Stimulated activated CD4-positive, alpha-beta T cell treated with anti-CD3 and anti-CD28 coated beads, Interleukin-1b, Interleukin-23, amount 100 ng/mL, for 4 hours (primary cell): ENCODE measurements around the gene DHX34.
"Not testable (repeated sequence)": the region's sequence is repeated elsewhere in the genome, so short reads cannot be mapped to it uniquely, and the experiment has no call there.

Experiments used
- DNase-seq, 2 donors: peaks; one replicate each; pipeline ENCODE4 v3.0.0-alpha.2; 2020; ENCODE audit warnings: low read depth in 2 of 2

The DHX34 gene

DNA sequence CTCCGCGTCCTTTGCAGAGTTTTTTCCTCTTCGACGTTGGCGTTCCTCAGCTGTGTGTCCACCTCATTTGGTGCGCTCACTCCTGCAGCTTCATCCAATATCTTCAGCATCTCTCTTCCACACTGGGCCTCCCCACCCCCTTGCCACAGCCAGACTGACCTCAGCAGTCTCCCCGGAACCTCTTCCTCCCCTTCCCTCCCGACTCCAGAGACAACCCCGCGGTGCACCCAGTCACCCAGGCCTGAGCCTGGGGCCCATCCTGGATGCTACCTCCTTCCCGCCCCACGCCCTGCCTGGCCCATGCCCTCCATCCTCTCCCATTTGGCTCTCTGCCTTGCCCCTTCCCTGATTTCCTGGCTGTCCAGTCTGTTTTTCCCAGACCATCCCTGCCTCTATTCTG lies 25.2 kb upstream of the DHX34 start:
- DNase-seq, result no peak

DNA sequence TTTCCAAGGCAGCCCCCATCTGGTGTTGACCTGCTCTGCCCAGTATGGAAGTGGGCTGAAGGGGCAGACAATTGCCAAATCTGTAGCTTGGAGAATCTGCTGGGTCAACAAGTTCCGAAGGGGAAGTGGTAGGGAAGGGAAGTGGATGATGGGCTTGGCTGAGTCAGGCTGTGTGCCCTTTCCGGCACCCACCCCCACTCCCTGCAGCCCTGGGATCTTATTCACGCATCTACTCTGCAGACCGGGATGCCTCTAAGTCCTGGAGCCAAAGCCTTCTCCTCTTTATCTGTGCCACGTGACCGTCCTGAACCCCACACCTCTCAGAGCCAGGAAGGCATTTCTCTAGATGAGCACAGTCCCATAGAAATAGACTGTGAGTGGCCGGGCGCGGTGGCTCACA lies 24.6 kb upstream of the DHX34 start:
- no peak for DNase-seq

DNA sequence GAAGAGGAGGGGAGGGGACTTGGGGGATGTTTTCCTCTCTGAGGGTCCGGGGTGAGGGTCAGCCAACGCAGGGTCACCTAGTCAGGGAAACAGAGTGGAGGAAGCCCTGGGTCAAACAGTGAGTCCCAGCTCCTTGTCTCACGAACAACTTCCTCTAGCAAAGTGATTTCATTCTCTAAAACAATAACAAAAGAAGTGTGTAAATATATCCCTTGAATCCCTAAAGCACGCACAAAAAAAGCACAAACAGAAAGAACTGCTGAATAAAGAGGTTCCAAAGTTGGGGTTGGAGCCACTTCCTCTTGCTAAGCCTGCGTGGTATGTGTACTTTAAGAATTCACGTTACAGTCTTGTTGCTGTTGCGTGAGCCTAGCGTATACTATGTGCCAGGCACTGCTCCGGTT lies 18.6 kb upstream of the DHX34 start:
- no peak for DNase-seq

DNA sequence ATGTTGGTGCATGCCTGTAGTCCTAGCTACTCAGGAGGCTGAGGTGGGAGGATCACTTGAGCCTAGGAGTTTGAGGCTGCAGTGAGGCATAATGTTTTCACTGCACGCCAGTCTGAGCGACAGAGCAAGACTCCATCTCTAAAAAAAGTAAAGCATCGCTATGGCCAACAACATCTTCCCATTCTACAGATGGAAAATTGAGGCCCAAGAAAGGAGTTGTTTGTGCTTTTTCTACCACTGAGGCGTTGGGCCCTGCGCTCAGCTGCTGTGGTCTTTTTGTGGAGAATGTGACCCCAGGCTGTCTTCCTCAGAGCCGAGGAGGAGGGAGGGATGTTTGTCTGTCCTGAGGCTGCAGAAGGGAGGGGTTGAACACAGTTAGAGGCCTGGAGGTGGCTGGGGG lies 17.6 kb upstream of the DHX34 start:
- no peak for DNase-seq

DNA sequence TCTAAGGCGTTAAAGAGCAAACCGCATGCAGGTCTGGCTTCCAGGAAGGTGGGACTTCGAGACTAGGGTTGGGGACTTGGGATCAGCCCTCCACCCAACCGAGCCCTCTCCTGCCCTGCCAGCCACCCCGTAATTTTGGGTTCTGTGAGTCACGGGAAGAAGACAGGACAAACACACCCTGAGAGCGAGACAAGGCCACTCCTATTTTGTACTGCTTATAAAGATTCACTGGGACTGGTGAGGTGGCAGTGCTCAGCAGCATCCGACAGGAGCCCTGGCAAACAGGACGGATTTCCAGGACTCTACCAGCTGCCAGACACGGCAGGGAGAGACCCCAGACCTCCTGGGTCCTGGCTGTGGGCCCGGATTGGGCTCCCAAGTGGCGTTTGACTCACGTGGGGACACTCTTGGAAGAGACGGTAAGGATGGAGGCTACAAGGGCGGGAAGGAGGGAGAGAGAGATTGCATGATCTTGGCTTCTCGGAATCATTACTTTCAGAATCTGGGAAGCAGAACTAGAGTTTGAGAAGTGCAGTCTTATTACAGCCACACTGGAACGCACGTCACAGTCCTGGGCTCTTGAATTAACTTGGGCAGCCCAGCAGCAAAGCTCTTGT lies 17.1 kb upstream of the DHX34 start, which contains the start of gene C5AR2:
Gene C5AR2 (plus strand): TSS at position 245 of the 617 bp plus-strand sequence. CDS start 8,625 bp downstream, outside the sequence.
- no peak for DNase-seq

DNA sequence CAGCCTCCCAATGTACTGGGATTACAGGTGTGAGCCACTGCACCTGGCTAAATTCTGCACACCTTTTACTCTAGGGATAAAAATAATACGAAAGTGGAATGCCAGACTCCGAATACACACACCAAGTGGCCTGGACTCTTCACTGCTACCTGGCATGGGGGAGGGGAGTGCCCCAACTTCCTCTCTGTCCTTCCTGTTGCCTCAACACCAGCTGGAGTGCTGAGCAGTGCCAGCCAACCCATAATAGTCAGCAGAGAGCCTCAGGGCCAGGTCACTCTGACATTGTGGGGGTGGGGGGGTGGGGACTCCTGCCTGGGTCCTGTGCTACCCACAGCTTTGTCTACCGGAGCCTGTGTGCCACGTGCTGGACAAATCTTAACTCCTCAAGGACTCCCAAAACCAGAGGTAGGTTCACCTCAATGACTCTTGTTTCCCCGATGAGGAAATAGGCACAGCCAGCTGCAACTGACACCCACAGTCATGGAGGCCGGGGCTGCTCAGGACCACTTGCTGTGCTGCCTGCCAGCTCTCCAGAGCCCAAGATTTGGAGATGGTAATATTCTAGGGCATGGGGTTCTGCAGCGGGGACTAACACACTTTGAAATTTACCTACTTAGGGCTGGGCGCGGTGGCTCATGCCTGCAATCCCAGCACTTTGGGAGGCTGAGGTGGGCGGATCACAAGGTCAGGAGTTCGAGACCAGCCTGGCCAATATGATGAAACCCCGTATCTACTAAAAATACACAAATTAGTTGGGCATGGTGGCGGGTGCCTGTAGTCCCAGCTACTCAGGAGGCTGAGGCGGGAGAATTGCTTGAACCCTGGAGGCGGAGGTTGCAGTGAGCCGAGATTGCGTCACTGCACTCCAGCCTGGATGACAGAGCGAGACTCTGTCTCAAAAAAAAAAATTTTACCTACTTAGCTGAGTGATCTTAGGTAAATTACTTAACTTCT lies 12.1 kb upstream of the DHX34 start:
- not testable (repeated sequence) for DNase-seq

DNA sequence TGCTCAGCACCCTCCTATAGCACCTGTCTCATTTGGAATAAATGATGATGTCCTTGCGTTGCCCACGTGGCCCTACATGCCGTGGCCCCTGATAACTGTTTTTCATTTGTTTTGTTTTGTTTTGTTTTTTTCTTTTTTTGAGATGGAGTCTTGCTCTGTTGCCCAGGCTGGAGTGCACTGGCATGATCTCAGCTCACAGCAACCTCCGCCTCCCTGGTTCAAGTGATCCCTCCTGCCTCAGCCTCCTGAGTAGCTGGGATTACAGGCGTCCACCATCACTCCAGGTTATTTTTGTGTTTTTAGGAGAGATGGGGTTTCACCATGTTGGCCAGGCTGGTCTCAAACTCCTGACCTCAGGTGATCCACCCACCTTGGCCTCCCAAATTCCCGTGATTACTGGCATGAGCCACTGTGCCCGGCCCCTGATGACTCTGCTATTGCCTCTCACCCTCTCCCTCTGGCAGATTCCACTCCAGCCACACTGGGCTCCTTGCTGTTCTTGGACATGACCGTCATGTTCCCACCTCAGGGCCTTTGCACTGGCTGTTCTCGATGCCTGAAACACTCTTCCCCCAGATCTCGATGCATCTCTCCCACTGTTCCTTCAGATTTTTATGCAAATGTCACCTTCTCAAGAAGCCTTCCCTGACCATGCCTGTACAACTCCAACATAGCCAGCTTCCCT lies 9.8 kb upstream of the DHX34 start:
- no peak for DNase-seq

DNA sequence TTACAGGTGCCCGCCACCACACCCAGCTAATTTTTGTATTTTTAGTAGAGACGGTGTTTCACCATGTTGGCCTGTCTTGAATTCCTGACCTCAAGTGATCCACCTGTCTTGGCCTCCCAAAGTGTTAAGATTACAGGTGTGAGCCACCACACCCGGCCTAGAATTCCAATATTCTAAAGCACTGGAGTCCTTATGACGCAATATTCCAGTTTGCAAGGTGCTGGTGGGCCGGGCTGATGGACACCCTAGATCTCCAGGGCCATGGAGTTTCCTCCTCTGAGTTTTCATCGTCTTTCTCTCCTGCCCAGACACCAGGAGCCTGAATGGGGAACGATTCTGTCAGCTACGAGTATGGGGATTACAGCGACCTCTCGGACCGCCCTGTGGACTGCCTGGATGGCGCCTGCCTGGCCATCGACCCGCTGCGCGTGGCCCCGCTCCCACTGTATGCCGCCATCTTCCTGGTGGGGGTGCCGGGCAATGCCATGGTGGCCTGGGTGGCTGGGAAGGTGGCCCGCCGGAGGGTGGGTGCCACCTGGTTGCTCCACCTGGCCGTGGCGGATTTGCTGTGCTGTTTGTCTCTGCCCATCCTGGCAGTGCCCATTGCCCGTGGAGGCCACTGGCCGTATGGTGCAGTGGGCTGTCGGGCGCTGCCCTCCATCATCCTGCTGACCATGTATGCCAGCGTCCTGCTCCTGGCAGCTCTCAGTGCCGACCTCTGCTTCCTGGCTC lies 8.5 kb upstream of the DHX34 start:
- DNase-seq, result no peak

DNA sequence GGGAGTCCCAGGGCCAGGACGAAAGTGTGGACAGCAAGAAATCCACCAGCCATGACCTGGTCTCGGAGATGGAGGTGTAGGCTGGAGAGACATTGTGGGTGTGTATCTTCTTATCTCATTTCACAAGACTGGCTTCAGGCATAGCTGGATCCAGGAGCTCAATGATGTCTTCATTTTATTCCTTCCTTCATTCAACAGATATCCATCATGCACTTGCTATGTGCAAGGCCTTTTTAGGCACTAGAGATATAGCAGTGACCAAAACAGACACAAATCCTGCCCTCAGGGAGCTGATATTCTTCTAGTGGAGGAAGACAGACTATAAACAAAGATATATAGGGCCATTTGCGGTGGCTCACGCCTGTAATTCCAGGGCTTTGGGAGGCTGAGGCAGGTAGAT lies 7.4 kb upstream of the DHX34 start:
- DNase-seq, result no peak

DNA sequence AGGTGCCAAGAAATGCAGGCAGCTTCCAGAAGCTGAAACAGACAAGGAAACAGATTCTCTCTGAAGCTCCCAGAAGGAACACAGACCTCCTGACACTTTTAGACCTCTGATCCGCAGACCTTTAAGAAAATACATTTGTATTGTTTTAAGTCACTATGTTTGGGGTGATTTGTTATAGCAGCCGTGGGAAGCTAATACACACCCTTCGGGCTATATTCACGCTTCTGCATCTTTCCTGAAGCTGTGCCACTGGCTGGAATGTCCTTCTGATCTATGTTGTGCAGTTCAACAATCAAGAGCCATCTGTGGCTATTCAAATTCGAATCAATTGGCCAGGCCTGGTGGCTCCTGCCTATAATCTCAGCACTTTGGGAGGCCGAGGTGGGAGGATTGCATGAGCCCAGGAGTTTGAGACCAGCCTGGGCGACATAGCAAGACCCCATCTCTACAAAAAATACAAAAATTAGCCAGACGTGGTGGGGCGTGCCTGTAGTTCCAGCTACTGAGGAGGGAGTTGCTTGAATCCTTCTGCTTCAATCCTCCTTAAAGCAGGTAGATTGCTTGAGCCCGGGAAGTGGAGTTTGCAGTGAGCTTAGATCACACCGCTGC lies 5.8 kb upstream of the DHX34 start:
- DNase-seq, result no peak

DNA sequence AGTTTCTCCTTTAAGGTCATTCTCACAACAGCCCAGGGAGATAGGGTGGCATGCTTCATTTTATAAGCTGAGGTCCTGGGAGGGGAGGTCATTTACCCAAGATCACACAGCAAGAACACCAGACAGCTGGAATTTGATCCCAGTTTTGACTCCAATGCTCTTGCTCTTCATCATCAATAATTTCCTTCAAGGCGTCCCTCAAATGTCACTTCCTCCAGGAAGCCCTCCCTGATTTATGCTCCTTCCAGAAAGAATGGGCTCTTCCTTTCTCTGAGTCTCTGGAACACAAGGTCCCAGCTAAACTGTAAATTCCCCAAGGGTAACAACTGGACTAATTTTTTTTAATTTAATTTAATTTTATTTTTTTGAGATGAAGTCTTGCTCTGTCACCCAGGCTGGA lies 4.7 kb upstream of the DHX34 start:
- no peak for DNase-seq

DNA sequence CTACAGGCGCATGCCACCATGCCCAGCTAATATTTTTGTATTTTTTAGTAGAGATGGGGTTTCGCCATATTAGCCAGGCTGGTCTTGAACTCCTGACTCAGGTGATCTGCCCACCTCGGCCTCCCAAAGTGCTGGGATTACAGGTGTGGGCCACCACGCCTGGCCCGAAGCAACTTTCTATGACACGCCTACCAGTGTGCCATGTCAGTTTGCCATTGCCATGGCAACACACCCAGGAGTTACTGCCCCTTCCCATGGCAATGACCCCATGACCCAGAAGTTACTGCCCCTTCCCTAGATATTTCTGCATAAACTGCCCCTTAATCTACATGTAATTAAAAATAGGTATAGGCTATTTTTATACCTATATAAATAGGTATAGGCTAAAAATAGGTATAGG lies 3.1 kb upstream of the DHX34 start:
- DNase-seq, result not testable (repeated sequence)

DNA sequence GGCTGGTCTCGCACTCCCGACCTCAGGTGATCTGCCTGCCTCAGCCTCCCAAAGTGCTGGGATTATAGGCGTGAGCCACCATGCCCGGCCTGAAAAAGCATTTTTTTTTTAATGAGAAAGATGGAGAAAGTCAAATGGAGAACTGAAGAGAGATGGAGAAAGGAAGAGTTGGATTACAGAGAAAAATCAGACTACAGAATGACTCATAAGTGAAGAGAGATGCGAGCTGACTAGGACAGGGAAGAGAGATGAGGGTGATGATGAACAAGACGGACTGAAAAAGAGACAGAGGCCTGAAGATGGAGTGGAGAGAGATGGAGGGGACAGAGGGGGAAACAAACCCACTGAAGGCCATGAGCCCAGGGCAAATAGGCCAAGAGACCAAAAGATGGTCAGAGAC lies 1.5 kb downstream of the DHX34 start:
- DNase-seq, result no peak

DNA sequence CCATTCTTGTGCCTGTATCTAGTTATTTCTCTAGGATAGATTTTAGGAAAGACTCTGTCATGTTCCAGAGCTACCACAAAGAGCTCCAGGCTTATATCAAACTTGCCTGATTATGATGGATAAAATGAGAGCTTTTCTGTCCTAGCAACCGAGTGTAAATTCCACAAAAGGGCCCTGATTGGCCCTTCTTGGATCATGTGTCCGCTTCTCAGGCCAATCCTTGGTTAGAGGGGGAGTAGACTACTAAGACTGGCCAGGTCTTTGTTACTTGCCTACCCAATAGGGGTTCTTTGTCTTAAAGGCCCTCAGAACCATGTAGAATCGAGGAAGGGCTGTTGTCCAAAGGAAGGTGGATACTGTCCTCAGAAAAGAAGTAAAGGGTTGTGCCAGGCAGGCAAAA lies 2.4 kb downstream of the DHX34 start:
- DNase-seq, result no peak

DNA sequence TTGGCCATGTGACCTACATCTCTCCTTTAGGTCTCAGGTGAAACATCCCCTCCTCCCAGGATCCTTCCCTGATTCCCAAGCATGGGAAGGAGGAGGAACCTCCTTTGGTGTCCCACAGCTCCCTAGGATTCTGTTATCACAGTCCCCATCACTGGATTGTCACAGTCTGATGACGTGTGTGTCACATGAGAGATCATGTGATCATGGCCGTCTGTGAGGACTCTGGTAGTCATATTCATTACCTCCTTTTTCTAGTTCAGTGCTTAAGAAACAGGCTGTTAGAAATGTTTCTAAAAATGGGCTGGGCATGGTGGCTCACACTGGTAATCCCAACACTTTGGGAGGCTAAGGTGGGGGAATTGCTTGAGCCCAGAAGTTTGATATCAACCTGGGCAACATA lies 3.0 kb downstream of the DHX34 start:
- DNase-seq, result no peak

DNA sequence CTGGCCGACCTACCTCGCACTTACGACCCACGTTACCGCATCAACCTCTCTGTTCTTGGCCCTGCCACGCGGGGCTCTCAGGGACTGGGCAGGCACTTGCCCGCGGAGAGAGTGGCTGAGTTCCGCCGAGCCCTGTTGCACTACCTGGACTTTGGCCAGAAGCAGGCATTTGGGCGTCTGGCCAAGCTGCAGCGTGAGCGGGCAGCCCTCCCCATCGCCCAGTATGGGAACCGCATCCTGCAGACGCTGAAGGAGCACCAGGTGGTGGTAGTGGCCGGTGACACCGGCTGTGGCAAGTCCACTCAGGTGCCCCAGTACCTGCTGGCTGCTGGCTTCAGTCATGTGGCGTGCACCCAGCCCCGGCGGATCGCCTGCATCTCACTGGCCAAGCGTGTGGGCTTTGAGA lies 4.2 kb downstream of the DHX34 start:
- DNase-seq, result no peak

DNA sequence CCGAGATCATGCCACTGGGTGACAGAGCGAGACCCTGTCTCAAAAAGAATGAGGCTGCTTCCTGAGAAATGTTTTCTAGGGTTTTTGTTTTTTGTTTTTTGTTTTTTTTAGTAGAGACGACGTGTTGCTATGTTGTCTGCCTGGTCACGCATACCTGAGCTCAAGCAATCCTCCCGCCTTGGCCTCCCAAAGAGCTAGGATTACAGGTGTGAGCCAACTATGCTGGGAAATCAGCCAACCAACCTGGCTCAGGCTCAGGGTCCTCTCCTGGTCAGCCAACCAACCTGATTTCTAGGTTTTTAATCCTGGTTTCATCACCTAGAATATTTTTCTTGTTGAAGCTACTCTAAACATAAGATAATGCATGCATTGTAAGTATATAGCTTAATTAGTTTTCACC lies 7.8 kb downstream of the DHX34 start:
- DNase-seq, result no peak

DNA sequence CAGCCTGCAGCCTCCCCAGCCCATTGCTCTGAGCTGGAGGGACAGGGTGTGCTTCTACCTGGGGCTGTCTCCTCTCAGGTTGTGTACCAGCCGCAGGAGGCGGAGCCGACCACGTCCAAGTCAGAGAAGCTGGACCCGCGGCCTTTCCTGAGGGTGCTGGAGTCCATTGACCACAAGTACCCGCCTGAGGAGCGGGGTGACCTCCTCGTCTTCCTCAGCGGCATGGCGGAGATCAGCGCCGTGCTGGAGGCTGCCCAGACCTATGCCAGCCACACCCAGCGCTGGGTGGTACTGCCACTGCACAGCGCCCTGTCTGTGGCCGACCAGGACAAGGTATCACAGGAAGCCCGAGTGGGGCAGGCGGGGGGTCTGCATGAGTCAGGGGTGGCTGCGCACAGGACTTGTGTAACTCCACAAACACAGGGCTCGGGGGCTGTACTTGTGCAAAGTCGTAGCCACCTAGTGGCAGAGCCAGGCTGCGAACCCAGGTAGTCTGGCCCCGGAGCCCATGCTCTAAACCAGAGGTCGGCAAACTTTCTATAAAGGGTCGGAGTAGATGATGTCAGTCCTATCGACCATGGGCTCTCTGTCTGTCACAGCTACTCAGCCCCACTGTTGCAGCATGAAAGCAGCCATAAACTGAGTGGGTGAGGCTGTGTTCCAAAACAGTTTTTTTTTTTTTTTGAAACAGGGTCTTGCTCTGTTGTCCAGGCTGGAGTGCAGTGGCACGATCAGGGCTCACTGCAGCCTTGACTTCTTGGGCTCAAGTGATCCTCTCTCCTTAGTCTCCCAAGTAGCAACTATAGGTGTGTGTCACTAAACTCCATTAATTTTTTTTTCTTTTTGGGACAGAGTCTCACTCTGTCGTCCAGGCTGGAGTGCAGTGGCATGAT lies 8.9 kb downstream of the DHX34 start:
- no peak for DNase-seq

DNA sequence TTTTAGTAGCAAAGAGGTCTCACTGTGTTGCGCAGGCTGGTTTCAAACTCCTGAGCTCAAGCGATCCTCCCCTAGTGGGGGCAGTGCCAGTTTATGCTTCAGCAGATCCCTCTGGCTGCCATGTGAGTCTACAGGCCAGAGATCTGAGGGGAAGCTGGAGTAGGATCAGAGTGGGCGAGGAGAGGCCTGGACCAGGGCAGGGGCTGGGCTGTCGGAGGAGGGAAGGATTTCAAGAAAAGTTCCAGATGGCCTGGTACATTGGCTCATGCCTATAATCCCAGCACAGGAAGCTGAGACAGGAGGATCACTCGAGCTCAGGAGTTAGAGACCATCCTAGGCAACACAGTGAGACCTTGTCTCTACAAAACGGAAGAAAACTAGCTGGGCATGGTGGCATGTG lies 9.8 kb downstream of the DHX34 start:
- DNase-seq, result no peak

DNA sequence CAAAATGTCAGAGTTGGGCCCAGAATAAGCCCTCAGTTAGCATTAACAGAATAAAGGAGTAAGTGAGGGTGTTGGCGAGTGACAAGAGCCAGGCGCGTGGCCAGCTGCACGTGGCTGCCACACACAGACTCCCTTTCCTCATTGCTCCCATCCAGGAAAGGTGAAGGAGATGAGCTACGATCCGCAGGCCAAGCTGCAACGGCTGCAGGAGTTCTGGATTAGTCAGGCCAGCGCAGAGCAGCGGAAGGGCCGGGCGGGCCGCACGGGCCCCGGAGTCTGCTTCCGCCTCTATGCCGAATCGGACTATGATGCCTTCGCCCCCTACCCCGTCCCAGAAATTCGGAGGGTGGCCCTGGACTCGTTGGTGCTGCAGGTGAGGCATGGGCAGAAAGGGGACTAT lies 13.2 kb downstream of the DHX34 start:
- no peak for DNase-seq
